K562 treated with DMSO at 1 percent for 12 hours (cell line): ENCODE results near the gene P4HA1. TPM values are rescaled to one million over a fixed set of nuclear protein-coding genes. Genes with fewer than 3 reads are reported as not detected.

ENCODE experiments used
- total RNA-seq: library from RNA; unstranded; fragments of 300-600 nt; gene quantifications from 2 replicates; pipeline ENCODE4 v1.2.3, GENCODE V29; 2022; ENCODE audit not compliant: insufficient read depth

P4HA1 gene
- 16.3 and 30.6 TPM in 2 replicates for total RNA-seq

DNA sequence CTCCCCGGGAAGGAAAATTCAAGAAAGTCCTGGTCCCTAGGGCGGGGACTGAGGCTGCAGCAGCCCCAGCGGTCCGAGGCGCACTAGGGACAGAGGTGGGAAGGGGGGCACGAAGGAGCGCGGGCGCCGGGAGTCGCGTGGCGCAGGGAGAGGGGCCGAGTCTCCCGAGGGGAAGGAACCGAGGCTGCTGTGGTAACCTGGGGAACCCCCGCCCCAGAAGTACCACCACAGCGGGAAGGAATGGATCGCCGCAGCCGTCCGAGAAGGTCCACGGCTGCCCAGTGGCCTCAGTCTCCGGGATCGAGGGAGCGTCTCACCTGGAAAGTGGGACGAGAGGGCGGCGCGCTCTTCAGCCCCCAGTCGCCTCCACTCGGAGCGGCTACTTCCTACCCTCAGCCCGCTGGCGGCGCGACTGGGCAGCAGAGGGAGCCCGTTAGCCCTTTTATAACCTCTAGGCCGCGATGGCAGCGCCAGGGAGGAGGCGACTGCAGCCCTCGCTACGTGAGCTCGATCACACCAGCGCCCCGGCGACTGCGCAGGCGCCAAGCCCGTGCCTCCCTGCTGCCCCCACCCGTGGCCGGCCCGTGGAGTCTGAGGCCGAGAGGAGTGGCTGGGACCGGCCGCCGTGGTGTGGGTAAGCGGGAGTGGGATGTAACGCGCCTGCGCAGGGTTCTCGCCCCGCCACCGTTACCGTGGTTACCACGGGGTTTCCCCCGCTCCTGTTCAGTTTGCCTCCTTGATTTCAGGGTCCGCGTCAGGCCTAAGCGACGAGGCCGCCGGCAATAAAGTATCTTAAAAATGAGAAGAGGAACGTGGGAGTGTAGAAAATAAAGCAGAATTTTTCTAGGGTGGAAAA is at the start of gene P4HA1:
Gene P4HA1 (minus strand): TSS at position 418 of the 856 bp plus-strand sequence. CDS start 21,983 bp downstream, outside the sequence.

DNA sequence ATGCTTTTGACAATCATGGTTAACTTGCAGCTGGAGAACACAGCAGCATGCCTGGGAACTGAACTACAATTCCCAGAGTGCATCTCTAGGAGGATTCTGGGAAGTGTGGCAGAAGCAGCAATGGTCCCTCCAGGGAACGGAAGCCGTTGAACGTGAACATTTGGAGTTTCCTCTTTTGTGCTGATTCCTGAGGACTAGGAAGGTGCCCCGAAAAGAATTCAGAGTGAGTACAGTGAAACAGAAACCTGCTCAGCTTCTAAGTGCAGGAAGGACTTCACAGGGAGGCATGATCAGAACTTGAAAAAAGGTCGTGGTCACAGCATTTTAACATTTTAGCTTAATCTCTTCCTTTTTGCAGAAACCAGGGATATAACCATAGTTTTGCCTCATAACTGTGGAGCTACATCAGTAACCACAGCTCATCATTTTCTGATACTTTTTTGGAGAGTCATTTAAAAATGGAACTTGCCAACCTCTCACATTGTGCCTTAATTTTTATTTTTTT is 13.7 kb upstream of the P4HA1 start, which contains the start of gene NUDT13:
Gene NUDT13 (plus strand): TSS at position 111 of the 505 bp plus-strand sequence. CDS start 3,911 bp downstream, outside the sequence.

Other genes with a start within 250 kb of the P4HA1 start
- gene OIT3, start 203.1 kb downstream of the P4HA1 start, total RNA-seq: 0.26 TPM in 1 of 2 replicates, not detected in the other
- not detected in 2 replicates for gene PLA2G12B, start 142.1 kb downstream of the P4HA1 start, total RNA-seq
- 2.1 and 3.7 TPM in 2 replicates for gene NUDT13, start 13.6 kb upstream of the P4HA1 start, total RNA-seq
- 15.6 and 25.9 TPM in 2 replicates for gene ECD, start 71.1 kb upstream of the P4HA1 start, total RNA-seq
- gene FAM149B1, start 71.3 kb upstream of the P4HA1 start, total RNA-seq: 16.3 and 19.8 TPM in 2 replicates
- 62.8 and 99.4 TPM in 2 replicates for gene DNAJC9, start 150.4 kb upstream of the P4HA1 start, total RNA-seq
- 57.6 and 73.9 TPM in 2 replicates for gene MRPS16, start 155.8 kb upstream of the P4HA1 start, total RNA-seq